Measurements from ENCODE around the gene NEDD4.
"Not testable (repeated sequence)": the region's sequence is repeated elsewhere in the genome, so short reads cannot be mapped to it uniquely, and the experiment has no call there.

NEDD4 gene

GRCh38 chr15:55853134-55853533 lies 140.3 kb downstream of the NEDD4 start:
- Histone ChIP-seq H3K27ac (ENCODE audit: low read depth, low read length, poor library complexity, severe bottlenecking) (no peak overlapping the region), H3K4me2 (ENCODE audit: low read length) (no peak overlapping the region), H3K27me3 (ENCODE audit: insufficient read depth, low read length) (no peaks in the 10 kb centered on the region), H3K9ac (ENCODE audit: low read length) (no peak overlapping the region), H3K4me1 (ENCODE audit: insufficient read depth, low read length, severe bottlenecking) (no peaks in the 10 kb centered on the region), H3K4me3 (ENCODE audit: low read depth, low read length, poor library complexity, severe bottlenecking) (no peak overlapping the region), H3K9me3 (ENCODE audit: low read length) (no peaks in the 10 kb centered on the region), H3K79me2 (ENCODE audit: insufficient read depth, low read length) (no peaks in the 10 kb centered on the region), H3K36me3 (ENCODE audit: insufficient read depth, low read length) (no peaks in the 10 kb centered on the region), H3F3A (ENCODE audit: insufficient read depth, low read length) (no peaks in the 10 kb centered on the region), H2AFZ (ENCODE audit: low read length) (no peak overlapping the region), H4K20me1 (ENCODE audit: insufficient read depth, low read length) (no peaks in the 10 kb centered on the region), H3K9me2 (ENCODE audit: low read depth, low read length) (no peaks in the 10 kb centered on the region)
- TF ChIP-seq EZH2 (IDR thresholded peaks at IDR 0.05; ENCODE audit: borderline replicate concordance, low read length), result no peak
- no peak for TF ChIP-seq CTCF (IDR thresholded peaks at IDR 0.05; ENCODE audit: low read length)

GRCh38 chr15:55846116-55846707 lies 147.2 kb downstream of the NEDD4 start:
- no peaks in the 10 kb centered on the region; the same call in 1 of the 2 replicates for H3K9me3 ChIP-seq (ENCODE audit: low read length)
- H3K36me3 ChIP-seq (ENCODE audit: insufficient read depth, low read length), result no peaks in the 10 kb centered on the region
- H4K20me1 ChIP-seq (ENCODE audit: insufficient read depth, low read length), result no peaks in the 10 kb centered on the region
- no peaks in the 10 kb centered on the region for H3F3A ChIP-seq (ENCODE audit: insufficient read depth, low read length)
- no peaks in the 10 kb centered on the region for H3K4me1 ChIP-seq (ENCODE audit: insufficient read depth, low read length, severe bottlenecking)
- H3K4me3 ChIP-seq (ENCODE audit: low read depth, low read length, poor library complexity, severe bottlenecking), result no peak overlapping the region
- no peak overlapping the region for H3K27ac ChIP-seq (ENCODE audit: low read depth, low read length, poor library complexity, severe bottlenecking)
- H3K79me2 ChIP-seq (ENCODE audit: insufficient read depth, low read length), result no peaks in the 10 kb centered on the region
- no peak overlapping the region for H3K4me2 ChIP-seq (ENCODE audit: low read length)
- H3K27me3 ChIP-seq (ENCODE audit: insufficient read depth, low read length), result no peaks in the 10 kb centered on the region
- H2AFZ ChIP-seq (ENCODE audit: low read length), result no peak overlapping the region
- H3K9ac ChIP-seq (ENCODE audit: low read length), result no peak overlapping the region
- TF ChIP-seq CTCF (IDR thresholded peaks at IDR 0.05; ENCODE audit: low read length) (peak; percentile 91), EZH2 (IDR thresholded peaks at IDR 0.05; ENCODE audit: borderline replicate concordance, low read length) (no peak)
- no peaks in the 10 kb centered on the region for H3K9me2 ChIP-seq (ENCODE audit: low read depth, low read length)

GRCh38 chr15:55842897-55843296 lies 150.5 kb downstream of the NEDD4 start:
- H3K4me1 ChIP-seq (ENCODE audit: insufficient read depth, low read length, severe bottlenecking); H3F3A ChIP-seq (ENCODE audit: insufficient read depth, low read length); H3K27ac ChIP-seq (ENCODE audit: low read depth, low read length, poor library complexity, severe bottlenecking); H3K9me3 ChIP-seq (ENCODE audit: low read length); H4K20me1 ChIP-seq (ENCODE audit: insufficient read depth, low read length); H3K4me2 ChIP-seq (ENCODE audit: low read length); H3K79me2 ChIP-seq (ENCODE audit: insufficient read depth, low read length); H2AFZ ChIP-seq (ENCODE audit: low read length); H3K4me3 ChIP-seq (ENCODE audit: low read depth, low read length, poor library complexity, severe bottlenecking); H3K27me3 ChIP-seq (ENCODE audit: insufficient read depth, low read length); H3K9ac ChIP-seq (ENCODE audit: low read length); H3K9me2 ChIP-seq (ENCODE audit: low read depth, low read length); H3K36me3 ChIP-seq (ENCODE audit: insufficient read depth, low read length): not testable (repeated sequence)

GRCh38 chr15:55835866-55836265 lies 157.5 kb downstream of the NEDD4 start:
- H3K9me3 ChIP-seq (ENCODE audit: low read length), result no peaks in the 10 kb centered on the region
- H4K20me1 ChIP-seq (ENCODE audit: insufficient read depth, low read length), result no peaks in the 10 kb centered on the region
- H3K4me2 ChIP-seq (ENCODE audit: low read length), result no peak overlapping the region
- no peak overlapping the region for H3K4me3 ChIP-seq (ENCODE audit: low read depth, low read length, poor library complexity, severe bottlenecking)
- TF ChIP-seq CTCF (IDR thresholded peaks at IDR 0.05; ENCODE audit: low read length) (no peak), EZH2 (IDR thresholded peaks at IDR 0.05; ENCODE audit: borderline replicate concordance, low read length) (no peak)
- no peaks in the 10 kb centered on the region for H3K36me3 ChIP-seq (ENCODE audit: insufficient read depth, low read length)
- H3K9ac ChIP-seq (ENCODE audit: low read length), result no peak overlapping the region
- H3K79me2 ChIP-seq (ENCODE audit: insufficient read depth, low read length), result no peaks in the 10 kb centered on the region
- no peaks in the 10 kb centered on the region for H3F3A ChIP-seq (ENCODE audit: insufficient read depth, low read length)
- no peaks in the 10 kb centered on the region for H3K9me2 ChIP-seq (ENCODE audit: low read depth, low read length)
- H2AFZ ChIP-seq (ENCODE audit: low read length), result no peak overlapping the region
- no peak overlapping the region for H3K27ac ChIP-seq (ENCODE audit: low read depth, low read length, poor library complexity, severe bottlenecking)
- no peaks in the 10 kb centered on the region for H3K27me3 ChIP-seq (ENCODE audit: insufficient read depth, low read length)
- no peaks in the 10 kb centered on the region for H3K4me1 ChIP-seq (ENCODE audit: insufficient read depth, low read length, severe bottlenecking)

Data from OCI-LY1 (cell line).